Right atrium auricular region (tissue), 2 donors: ENCODE measurements around the gene HSPA6. TPM values are rescaled to one million over a fixed set of nuclear protein-coding genes. Genes with fewer than 3 reads are reported as not detected.
"Not testable (repeated sequence)": the region's sequence is repeated elsewhere in the genome, so short reads cannot be mapped to it uniquely, and the experiment has no call there.

ENCODE experiments used
- DNase-seq: peaks from one replicate; pipeline ENCODE4 v3.0.0-alpha.2; 2019; ENCODE audit warnings: low spot score
- H3K27ac ChIP-seq, 2 donors: fragments of 200-600 bp; sonication (generic); 1 replicate in 1 of 2; 2 replicates in 1 of 2; pipeline ENCODE4 v1.5.1; 2016 to 2019
- H3K27me3 ChIP-seq, 2 donors: fragments of 200-600 bp; sonication (generic); one replicate each; pipeline versions ENCODE4 v1.5.1 to v1.6.0; 2017 to 2019
- H3K36me3 ChIP-seq: fragments of 200-600 bp; sonication (generic); one replicate; pipeline ENCODE4 v1.5.1; 2016
- H3K4me1 ChIP-seq, 2 donors: fragments of 200-600 bp; sonication (generic); one replicate each; pipeline versions ENCODE4 v1.5.1 to v1.6.0; 2017 to 2019
- H3K4me3 ChIP-seq, 2 donors: fragments of 200-600 bp; sonication (generic); 1 replicate in 1 of 2; 2 replicates in 1 of 2; pipeline ENCODE4 v1.5.1; 2017 to 2019; ENCODE audit warnings: mild to moderate bottlenecking in 1 of 2, moderate library complexity in 1 of 2
- H3K9me3 ChIP-seq, 2 donors: fragments of 200-600 bp; sonication (generic); one replicate each; pipeline ENCODE4 v1.5.1; 2019
- total RNA-seq, 2 donors: library from RNA; depleted of rRNA; stranded (reverse); fragments of >200 nt; gene quantifications; one replicate each; pipeline ENCODE4 v1.1.0, GENCODE V29; 2016

Gene HSPA6
- total RNA-seq, 2 donors from 2014 or later, result 0.48 to 1.3 TPM

DNA sequence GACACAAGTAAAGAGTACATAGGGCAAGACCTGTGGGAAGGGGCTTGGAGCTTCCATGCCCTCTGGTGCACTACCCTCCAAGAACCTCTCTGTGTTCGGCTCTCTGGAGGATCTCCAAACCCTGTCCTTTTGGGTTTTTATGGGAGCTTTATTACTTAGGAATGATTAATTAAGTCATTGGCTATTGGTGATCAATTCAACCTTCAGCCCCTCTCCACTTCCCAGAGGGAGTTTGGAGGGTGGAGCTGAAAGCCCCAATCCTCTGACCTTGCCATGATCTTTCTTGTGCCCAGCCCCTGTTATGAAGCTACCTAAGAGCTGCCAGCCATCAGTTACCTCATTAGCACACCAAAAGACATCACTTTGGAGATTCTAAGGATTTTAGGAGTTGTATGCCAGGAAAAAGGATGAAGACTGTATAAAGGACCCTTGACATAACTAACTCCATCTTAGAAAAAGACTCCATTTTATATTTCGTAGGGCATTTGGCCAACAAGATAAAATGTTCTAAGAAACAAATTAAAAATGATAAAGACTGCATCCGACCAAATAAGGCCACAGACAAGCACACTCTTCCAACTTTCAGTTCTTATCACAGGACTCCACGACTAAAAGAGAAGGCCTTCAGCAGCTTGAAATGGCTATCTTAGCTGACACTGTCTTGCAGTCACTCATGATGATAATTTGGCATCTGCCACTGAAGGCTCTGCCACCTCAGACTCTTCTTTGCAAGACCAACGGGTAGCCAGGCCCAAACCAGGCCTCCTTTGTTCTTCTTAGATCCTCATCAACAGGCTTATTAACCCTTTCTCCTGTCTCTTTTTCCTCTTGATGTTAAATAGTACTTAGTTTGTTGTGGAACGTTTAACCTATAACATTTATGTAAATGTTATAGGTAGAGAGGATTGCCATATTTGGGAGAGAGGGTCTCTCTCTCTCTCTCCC is 33.4 kb downstream of the HSPA6 start:
- H3K27ac ChIP-seq, H3K27me3 ChIP-seq, DNase-seq, H3K4me1 ChIP-seq, H3K4me3 ChIP-seq, H3K9me3 ChIP-seq, H3K36me3 ChIP-seq: not testable (repeated sequence)

GRCh38 chr1:161560960-161561715 is 36.8 kb downstream of the HSPA6 start:
- H3K4me3 ChIP-seq, H3K9me3 ChIP-seq, H3K4me1 ChIP-seq, H3K36me3 ChIP-seq, DNase-seq, H3K27me3 ChIP-seq, H3K27ac ChIP-seq: not testable (repeated sequence)

GRCh38 chr1:161562441-161562840 is 38.1 kb downstream of the HSPA6 start:
- not testable (repeated sequence) for H3K36me3 ChIP-seq, H3K4me1 ChIP-seq, H3K27me3 ChIP-seq, H3K27ac ChIP-seq, DNase-seq, H3K9me3 ChIP-seq, H3K4me3 ChIP-seq

DNA sequence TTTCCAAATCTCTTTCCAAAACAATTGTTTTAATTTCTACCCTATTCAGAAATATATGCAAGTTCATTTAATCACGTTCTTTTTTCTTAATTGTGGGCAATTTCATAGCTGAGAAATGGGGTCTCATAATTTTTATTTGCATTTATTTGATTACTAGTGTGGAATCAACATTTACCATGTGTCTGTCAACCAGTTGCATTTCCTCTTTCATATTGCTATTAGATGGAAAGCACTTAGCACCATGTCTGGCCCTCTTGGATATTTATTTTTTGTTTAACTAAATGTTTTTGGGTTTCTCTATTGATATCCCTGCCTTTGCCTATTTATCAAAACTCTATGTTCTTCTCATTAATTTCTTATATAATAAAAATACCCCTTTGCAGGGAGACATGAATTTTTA is 39.2 kb downstream of the HSPA6 start:
- not testable (repeated sequence) for H3K9me3 ChIP-seq, H3K4me3 ChIP-seq, H3K36me3 ChIP-seq, H3K27ac ChIP-seq, H3K4me1 ChIP-seq, DNase-seq, H3K27me3 ChIP-seq

GRCh38 chr1:161566602-161566960 is 42.2 kb downstream of the HSPA6 start:
- H3K36me3 ChIP-seq, H3K27me3 ChIP-seq, H3K27ac ChIP-seq, H3K4me3 ChIP-seq, H3K4me1 ChIP-seq, H3K9me3 ChIP-seq, DNase-seq: not testable (repeated sequence)

DNA sequence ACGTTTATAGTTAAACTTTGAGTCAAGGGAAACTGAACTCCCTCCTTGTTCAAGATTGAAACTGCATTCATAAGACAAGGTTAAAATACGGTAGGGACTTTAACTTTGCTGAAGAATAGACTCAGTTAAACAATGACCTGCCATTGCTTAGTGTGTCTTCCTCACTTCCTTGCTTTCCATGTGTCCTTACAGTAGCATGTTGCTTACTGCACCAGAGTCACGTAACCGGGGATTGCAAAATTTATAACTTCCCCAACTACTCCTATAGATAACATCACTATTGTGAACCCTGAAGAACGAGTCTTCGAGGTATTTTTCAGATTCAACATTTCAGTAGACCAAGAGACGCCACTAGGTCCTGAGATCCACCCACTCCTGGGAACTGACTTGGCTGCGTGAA is 47.4 kb downstream of the HSPA6 start:
- H3K4me3 ChIP-seq, DNase-seq, H3K27me3 ChIP-seq: not testable (repeated sequence)

More for the DNA sequence above, 47.4 kb downstream of the HSPA6 start:
- not testable (repeated sequence) for H3K27ac ChIP-seq, H3K9me3 ChIP-seq, H3K36me3 ChIP-seq, H3K4me1 ChIP-seq

Other genes starting within 250 kb of the HSPA6 start
- 1 to 10 TPM; 1.7 to 5.1 TPM for gene MPZ, start 214.6 kb upstream of the HSPA6 start, total RNA-seq
- 100 to 1,000 TPM in 1 of 2 donors, 10 to 100 TPM in 1; 37.8 to 151 TPM for gene SDHC, start 210.2 kb upstream of the HSPA6 start, total RNA-seq
- not detected for gene CFAP126, start 156.7 kb upstream of the HSPA6 start, total RNA-seq
- 10 to 100 TPM in 1 of 2 donors, 1 to 10 TPM in 1; 9.5 to 45.7 TPM for gene FCGR2A, start 19.1 kb upstream of the HSPA6 start, total RNA-seq
- gene FCGR3A, start 25.3 kb downstream of the HSPA6 start, total RNA-seq, result 10 to 100 TPM in 1 of 2 donors, 1 to 10 TPM in 1; 2.9 to 39.1 TPM
- gene FCGR3B, start 106.6 kb downstream of the HSPA6 start, total RNA-seq, result 1 to 10 TPM; 2.6 to 4.3 TPM
- gene FCGR2B, start 138.6 kb downstream of the HSPA6 start, total RNA-seq, result 1 to 10 TPM; 4.5 to 8.1 TPM
- under 1 TPM in 1 of 2 donors, not detected in 1; 0.20 TPM for gene FCRLA, start 182.7 kb downstream of the HSPA6 start, total RNA-seq
- gene FCRLB, start 197.0 kb downstream of the HSPA6 start, total RNA-seq, result under 1 TPM; 0.20 to 0.63 TPM
- gene DUSP12, start 225.2 kb downstream of the HSPA6 start, total RNA-seq, result 10 to 100 TPM; 10.4 to 11.0 TPM
- 10 to 100 TPM; 17.9 to 19.9 TPM for gene ATF6, start 241.8 kb downstream of the HSPA6 start, total RNA-seq